IMR-90 (cell line): ENCODE results near the gene TNFRSF14.

ENCODE experiments used
- CTCF ChIP-seq: conservative IDR thresholded peaks from 2 replicates; pipeline ENCODE4 v1.5.1; 2012; ENCODE audit warnings: mild to moderate bottlenecking, low read depth, low read length, improper control_type of control experiment
- MXI1 ChIP-seq: IDR thresholded peaks from 2 replicates; pipeline ENCODE4 v1.6.1; 2012; ENCODE audit warnings: low read depth, mild to moderate bottlenecking, low read length, moderate library complexity, borderline replicate concordance
- POLR2A ChIP-seq: IDR thresholded peaks from 2 replicates; pipeline ENCODE4 v1.6.1; 2012; ENCODE audit warnings: mild to moderate bottlenecking, low read depth, low read length

- TF ChIP-seq POLR2A, result no peak
- no peak for TF ChIP-seq MXI1
- TF ChIP-seq CTCF, result no peak
Measured at GRCh38 chr1:2560299-2561073, 4.3 kb downstream of the TNFRSF14 start.
